Measurements from ENCODE around the gene LGR5.
"Not testable (repeated sequence)": the region's sequence is repeated elsewhere in the genome, so short reads cannot be mapped to it uniquely, and the experiment has no call there.

Gene LGR5

DNA sequence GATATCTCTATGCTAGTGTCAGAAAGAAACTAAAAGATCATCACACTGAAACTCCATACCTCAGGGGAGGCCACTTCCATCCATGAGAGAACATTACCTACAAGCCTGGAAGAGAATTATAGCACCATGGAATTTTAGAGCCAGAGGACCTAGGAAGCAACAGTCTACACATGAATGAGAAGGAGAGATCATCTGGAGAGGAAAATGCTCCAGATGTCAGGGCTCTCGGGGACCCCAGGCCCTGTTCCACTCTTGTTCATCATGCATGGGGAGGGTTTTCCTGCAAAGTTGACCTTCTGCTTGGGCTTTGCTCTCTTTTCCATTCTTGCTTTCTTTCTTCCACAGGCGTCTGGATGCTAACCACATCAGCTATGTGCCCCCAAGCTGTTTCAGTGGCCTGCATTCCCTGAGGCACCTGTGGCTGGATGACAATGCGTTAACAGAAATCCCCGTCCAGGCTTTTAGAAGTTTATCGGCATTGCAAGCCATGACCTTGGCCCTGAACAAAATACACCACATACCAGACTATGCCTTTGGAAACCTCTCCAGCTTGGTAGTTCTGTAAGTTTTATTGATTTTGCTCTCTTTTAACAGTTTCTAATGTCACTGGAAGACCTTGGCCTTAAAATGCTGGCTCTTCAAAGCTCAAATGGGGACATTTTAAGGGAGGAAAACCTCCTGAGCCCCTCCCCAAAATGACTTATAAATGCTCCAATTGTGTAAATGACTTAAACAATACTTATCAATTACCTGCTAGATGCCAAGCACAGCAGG lies 113.3 kb downstream of the LGR5 start:
- no peak for DNase-seq

GRCh38 chr12:71555191-71555590 lies 115.6 kb downstream of the LGR5 start:
- no peak for DNase-seq

GRCh38 chr12:71555789-71556188 lies 116.2 kb downstream of the LGR5 start:
- not testable (repeated sequence) for DNase-seq

DNA sequence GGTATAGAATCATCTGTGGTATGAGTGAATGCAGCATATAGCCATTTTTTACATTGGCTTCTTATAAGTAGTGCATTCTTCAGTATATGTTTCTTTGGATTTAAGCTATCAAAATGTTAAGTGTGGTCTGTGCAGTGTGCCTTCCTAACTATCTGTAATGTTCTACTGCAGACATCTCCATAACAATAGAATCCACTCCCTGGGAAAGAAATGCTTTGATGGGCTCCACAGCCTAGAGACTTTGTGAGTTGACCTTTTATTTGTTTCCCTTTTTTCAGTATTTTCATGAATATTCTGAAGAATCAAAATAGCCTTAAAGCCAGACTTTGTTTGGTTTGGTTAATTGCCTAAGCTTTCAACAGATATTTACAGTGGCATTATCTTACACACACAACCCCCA lies 116.8 kb downstream of the LGR5 start:
- DNase-seq = no peak

DNA sequence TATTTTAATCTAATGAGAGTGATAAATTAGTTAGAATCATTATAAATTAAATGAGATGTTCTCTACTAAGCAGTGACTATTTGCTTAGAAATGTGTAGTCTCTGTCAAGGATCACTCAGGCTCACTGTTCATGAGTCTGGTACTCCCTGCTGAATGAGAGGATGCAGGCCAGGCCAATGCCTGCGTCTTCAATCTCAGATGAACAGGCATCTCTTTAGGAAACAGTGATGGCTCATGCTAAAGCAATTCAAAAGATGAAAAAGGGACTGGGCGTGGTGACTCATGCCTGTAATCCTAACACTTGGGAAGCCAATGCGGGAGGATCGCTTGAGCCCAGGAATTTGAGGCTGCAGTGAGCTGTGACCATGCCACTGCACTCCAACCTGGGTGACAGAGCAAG lies 117.3 kb downstream of the LGR5 start:
- no peak for DNase-seq

DNA sequence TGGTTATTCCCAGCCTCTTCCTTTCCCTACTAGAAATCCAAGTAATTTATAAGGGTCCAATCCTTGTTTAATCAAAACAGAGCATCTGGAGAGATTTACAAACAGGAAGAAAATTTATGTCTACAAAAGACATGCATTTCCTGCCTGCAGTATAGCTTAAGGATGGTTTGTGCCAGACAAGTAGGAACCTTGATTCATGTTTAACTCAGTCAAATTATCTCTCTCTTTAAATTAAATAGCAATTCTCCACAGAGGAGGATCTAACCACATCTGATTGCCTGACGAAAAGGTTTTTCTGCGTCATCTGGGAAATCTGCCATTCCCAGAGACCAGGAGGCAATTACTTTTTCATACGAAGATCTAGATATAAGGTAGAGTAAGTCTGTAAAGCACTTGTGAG lies 118.8 kb downstream of the LGR5 start:
- no peak for DNase-seq

DNA sequence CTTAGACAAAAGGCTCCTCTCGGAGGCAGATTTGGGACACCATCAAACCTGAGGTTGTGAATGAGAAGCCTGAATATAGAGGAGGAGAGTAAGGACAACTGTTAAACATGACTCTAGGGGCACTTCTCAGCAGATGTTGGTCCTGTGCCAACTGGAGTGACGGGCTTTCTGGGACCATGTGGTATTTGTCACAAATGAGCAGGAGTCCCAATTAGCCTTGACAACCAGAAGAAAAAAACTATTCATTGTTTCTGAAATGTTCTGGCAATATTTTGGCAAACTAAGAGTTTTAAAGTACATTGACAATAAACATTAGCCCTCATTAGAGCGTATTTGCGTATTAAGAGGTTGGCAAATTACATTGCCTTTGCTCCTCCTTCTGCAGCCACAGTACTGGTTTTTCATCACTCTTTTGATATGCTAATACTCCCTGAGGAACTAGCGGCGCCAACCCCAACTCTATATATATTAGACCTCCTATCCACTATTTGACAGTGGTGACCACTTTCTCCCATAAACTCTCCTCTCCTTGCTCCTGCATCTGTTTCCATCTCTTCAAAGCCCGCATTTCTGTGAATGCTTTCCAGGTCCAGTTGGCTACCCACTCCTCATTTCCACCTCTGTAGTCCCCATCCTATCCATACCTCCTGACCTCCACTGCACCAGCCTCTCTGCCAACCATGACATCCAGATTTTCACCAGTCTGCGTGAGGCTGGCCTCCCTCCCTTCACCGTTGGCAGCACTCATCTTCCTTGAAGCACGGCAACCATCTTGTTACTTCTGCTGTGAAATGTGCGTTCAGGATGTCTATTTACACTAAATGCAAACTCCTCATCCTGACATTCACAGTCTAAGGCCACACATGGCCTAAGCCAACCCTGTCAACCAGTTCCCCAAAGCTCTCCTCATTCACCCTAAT lies 123.3 kb downstream of the LGR5 start:
- DNase-seq = no peak

DNA sequence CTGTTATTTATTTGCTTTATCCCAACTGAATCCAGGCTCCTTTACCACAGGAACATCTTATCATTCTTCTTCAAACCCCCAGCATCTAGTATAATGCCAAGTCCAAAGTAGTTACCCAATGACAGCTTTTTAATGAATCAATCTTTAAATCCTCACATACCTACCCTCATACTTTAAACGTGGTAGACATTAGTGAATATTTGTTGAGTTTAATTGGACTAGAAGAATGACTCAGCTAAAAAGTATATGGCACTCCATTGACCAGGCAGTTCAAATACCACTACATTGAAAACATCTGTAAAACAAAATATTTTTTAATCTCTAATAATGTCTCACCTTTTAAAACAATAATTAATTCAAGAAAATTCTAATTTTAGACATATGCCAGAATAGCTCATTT lies 125.9 kb downstream of the LGR5 start:
- no peak for DNase-seq

GRCh38 chr12:71566655-71567054 lies 127.1 kb downstream of the LGR5 start:
- no peak for DNase-seq

- DNase-seq = no peak
Measured at GRCh38 chr12:71567537-71567936, 127.9 kb downstream of the LGR5 start.

GRCh38 chr12:71569885-71570284 lies 130.3 kb downstream of the LGR5 start:
- not testable (repeated sequence) for DNase-seq

DNA sequence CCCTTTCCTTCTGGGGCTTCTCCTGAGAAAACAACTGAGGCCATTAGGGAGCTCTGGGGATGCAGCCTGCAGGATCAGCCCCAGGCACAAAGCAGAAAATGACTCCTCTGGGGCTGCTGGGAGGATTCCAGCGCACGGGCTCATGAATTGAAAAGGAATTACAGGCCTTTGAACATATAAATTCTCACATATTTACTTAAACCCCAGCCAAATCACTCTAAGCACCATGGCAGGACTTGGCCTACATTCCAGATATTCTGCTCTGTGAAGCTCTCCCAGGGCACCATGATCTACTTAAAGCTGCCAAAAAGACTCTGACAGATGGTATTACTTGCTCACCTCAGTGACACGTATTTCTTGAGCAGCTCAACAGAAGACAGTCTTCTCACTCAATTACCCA lies 136.9 kb downstream of the LGR5 start:
- no peak for DNase-seq

- no peak for DNase-seq
Measured at GRCh38 chr12:71578694-71579258, 139.2 kb downstream of the LGR5 start.

DNA sequence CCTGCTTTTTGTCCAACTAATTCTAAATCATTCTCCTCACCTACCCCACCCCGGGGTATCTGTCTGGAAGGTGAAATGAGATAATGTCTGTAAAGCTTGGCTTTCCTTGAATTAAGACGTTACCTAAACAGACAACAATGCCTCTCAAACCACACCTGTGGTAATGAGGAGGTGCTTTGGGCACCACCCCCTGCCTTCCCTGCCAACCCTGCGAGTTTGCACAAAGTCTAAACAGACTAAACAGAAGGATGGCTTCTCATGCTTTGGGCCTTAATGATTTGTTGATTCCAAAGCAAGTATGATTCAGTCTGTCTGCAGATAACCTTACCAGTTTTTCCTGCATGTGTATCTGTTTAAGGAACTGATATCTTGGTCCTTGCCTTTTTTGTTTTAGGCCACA lies 141.6 kb downstream of the LGR5 start:
- DNase-seq = no peak

- no peak for DNase-seq
Measured at GRCh38 chr12:71582925-71583324, 143.3 kb downstream of the LGR5 start.

DNA sequence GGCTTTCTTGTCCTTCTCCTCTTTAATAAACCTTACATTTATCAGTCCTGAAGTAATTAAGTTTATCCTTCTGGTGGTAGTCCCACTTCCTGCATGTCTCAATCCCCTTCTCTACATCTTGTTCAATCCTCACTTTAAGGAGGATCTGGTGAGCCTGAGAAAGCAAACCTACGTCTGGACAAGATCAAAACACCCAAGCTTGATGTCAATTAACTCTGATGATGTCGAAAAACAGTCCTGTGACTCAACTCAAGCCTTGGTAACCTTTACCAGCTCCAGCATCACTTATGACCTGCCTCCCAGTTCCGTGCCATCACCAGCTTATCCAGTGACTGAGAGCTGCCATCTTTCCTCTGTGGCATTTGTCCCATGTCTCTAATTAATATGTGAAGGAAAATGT lies 144.8 kb downstream of the LGR5 start:
- no peak for DNase-seq

GRCh38 chr12:71585218-71585617 lies 145.6 kb downstream of the LGR5 start:
- DNase-seq = no peak

GRCh38 chr12:71587012-71587411 lies 147.4 kb downstream of the LGR5 start:
- DNase-seq = no peak

GRCh38 chr12:71589478-71589881 lies 149.9 kb downstream of the LGR5 start:
- no peak for DNase-seq

- DNase-seq = no peak
Measured at GRCh38 chr12:71591601-71592000, 152.0 kb downstream of the LGR5 start.

DNA sequence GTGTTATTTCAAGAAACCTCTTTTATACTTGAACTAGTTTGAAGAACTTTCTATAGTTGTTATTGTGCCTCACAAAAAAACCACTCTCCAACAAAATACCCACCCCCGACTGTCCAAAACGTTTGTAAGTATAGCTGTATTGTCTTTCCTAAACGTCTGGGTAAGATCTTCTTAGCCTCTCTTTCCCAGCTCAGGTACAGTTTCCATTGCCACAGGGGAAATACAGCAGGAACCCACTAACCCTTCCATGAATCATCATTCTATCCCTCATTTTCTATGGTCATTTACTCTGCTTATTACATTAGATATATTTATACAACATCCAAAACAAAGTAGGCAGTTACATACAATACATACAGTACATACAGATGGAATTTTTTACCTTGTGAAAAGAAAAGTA lies 153.2 kb downstream of the LGR5 start:
- DNase-seq = no peak

DNA sequence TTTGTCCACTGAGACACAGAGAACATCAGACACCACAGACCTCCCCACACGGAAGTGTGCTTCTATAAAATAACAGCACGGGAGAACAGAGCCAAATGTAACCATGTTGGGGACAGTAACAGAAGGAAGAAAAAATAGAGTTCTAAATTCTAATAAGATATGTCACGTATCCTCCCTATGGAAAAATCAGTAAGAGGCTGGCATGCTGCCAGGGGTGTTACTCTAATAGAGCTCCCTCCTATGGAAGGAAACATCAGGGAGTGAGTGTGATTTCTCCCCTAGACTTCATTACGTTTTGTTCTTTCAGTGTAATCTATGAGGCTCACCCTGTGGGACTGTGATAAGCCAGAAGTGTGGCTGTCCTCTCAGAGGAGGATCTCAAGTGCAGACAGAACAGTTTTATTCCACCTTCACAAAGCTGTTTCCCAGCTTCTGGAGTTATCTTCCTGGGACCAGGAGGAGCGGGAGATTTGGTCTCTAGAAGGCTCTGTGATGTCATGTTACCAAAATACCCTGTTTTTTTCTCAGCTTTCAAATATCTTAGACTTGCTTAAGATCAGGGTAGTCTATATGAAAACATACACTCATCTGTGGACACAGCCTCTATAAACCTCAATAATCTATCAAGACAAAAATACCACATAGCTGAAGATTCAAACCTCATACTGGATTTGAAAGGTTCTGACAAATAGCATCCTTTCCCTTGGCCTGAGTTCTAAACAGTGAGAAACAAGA lies 154.8 kb downstream of the LGR5 start:
- DNase-seq = no peak

DNA sequence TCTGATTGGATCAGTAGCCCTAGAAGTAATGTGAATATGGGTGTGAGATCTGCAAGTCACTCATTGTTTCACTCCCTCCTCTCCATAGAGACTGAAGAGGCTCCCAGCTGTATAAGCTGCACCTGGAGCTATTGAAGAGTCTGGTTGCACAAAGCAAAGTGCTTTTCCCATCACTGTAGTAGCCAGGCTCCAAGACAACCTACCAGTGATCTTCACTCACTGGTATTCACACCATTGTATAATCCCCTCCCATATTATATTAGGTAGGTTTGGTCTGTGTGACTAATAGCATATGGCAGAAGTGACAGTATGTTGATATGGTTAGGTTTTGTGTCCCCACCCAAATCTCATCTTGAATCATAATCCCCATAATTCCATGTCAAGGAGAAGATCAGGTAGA lies 159.6 kb downstream of the LGR5 start:
- no peak for DNase-seq

Measured in activated CD8-positive, alpha-beta memory T cell treated with anti-CD3 and anti-CD28 coated beads, Interleukin-2, amount 50 U/mL, for 4 hours (primary cell).